IMR-90 (cell line): ENCODE data around the gene CD8B2. TPM values are rescaled to one million over a fixed set of nuclear protein-coding genes. Genes with fewer than 3 reads are reported as not detected.
"Not testable (repeated sequence)": the region's sequence is repeated elsewhere in the genome, so short reads cannot be mapped to it uniquely, and the experiment has no call there.

Experiments
- ATAC-seq: fragments of 200-7000 bp; cut with Tn5 transposase; 2 replicates; pipeline ENCODE4 v1.9.1; 2020; ENCODE audit warnings: low read depth, mild to moderate bottlenecking, moderate library complexity
- BruUV-seq: library from RNA; stranded (reverse); fragments of 400-500 nt; replicated peaks from 2 replicates; lab custom pipeline; 2021; lab: Mats Ljungman, UMichigan
- CTCF ChIA-PET: fragments of 300-600 bp; formaldehyde crosslinking; extraction: SDS; loops from one replicate; lab custom pipeline; 2021; ENCODE audit warnings: antibody characterized with exemption; lab: Yijun Ruan, JAX
- POLR2A ChIA-PET: fragments of 300-600 bp; sonication (Branson Sonifier 250); formaldehyde crosslinking; loops from one replicate; lab custom pipeline; 2022; ENCODE audit warnings: antibody characterized with exemption; ENCODE audit not compliant: unreplicated experiment; lab: Charles Lee
- DNase-seq: peaks from one replicate; pipeline ENCODE4 v3.0.0; 2013
- H2AFZ ChIP-seq: replicated peaks from 2 replicates; pipeline ENCODE3; 2013; ENCODE audit warnings: low read length, mild to moderate bottlenecking; ENCODE audit not compliant: poor library complexity
- H2AK5ac ChIP-seq: 2 replicates; pipeline ENCODE4 v1.6.1; 2013; ENCODE audit warnings: low read depth, low read length, inconsistent platforms
- H2AK9ac ChIP-seq: replicated peaks from 2 replicates; pipeline ENCODE3; 2013; ENCODE audit warnings: mild to moderate bottlenecking, low read depth, low read length, moderate library complexity; ENCODE audit not compliant: poor library complexity
- H2BK120ac ChIP-seq: 2 replicates; pipeline ENCODE4 v1.6.1; 2013; ENCODE audit warnings: low read depth, low read length, inconsistent platforms
- H2BK15ac ChIP-seq: 3 replicates; pipeline ENCODE4 v1.6.1; 2013; ENCODE audit warnings: low read depth, low read length, inconsistent platforms
- H2BK20ac ChIP-seq: 2 replicates; pipeline ENCODE4 v1.6.1; 2013; ENCODE audit warnings: low read depth, mild to moderate bottlenecking, inconsistent platforms, low read length, moderate library complexity
- H2BK5ac ChIP-seq: 2 replicates; pipeline ENCODE4 v1.6.1; 2013; ENCODE audit warnings: mild to moderate bottlenecking, low read depth, low read length, inconsistent platforms; ENCODE audit not compliant: poor library complexity, severe bottlenecking
- H3K14ac ChIP-seq: replicated peaks from 2 replicates; pipeline ENCODE4 v1.6.1; 2013; ENCODE audit warnings: low read depth, low read length, inconsistent platforms
- H3K18ac ChIP-seq: 2 replicates; pipeline ENCODE4 v1.6.1; 2013; ENCODE audit warnings: low read depth, low read length, control low read depth
- H3K23ac ChIP-seq: 2 replicates; pipeline ENCODE4 v1.6.1; 2013; ENCODE audit warnings: low read depth, low read length, inconsistent platforms
- H3K27ac ChIP-seq: 2 replicates; pipeline ENCODE4 v1.5.1; 2013; ENCODE audit warnings: mild to moderate bottlenecking, control low read depth, low read length; ENCODE audit not compliant: insufficient read depth
- H3K27me3 ChIP-seq: 2 replicates; pipeline ENCODE4 v1.6.1; 2013; ENCODE audit warnings: low read length; ENCODE audit not compliant: control insufficient read depth, insufficient read depth
- H3K36me3 ChIP-seq: 2 replicates; pipeline ENCODE4 v1.6.1; 2013; ENCODE audit warnings: low read length, mixed read lengths; ENCODE audit not compliant: control insufficient read depth, insufficient read depth
- H3K4ac ChIP-seq: 2 replicates; pipeline ENCODE4 v1.6.1; 2013; ENCODE audit warnings: low read depth, low read length, inconsistent platforms
- H3K4me1 ChIP-seq: 2 replicates; pipeline ENCODE4 v1.6.1; 2013; ENCODE audit warnings: low read length, mixed read lengths; ENCODE audit not compliant: control insufficient read depth, insufficient read depth
- H3K4me2 ChIP-seq: 2 replicates; pipeline ENCODE4 v1.6.1; 2013; ENCODE audit warnings: low read depth, mild to moderate bottlenecking, control low read depth, low read length, moderate library complexity
- H3K4me3 ChIP-seq: 2 replicates; pipeline ENCODE4 v1.5.1; 2013; ENCODE audit warnings: low read depth, mild to moderate bottlenecking, control low read depth, low read length, moderate library complexity; ENCODE audit not compliant: insufficient read depth
- H3K56ac ChIP-seq: 2 replicates; pipeline ENCODE4 v1.6.1; 2013; ENCODE audit warnings: low read length, inconsistent platforms; ENCODE audit not compliant: insufficient read depth; ENCODE audit errors: extremely low read depth
- H3K79me1 ChIP-seq, 2 experiments: 2 replicates each; pipeline ENCODE4 v1.6.1; 2013; ENCODE audit warnings: low read length in 2 of 2, inconsistent platforms in 1 of 2, low read depth in 1 of 2
- H3K9ac ChIP-seq: 2 replicates; pipeline ENCODE4 v1.6.1; 2013; ENCODE audit warnings: low read depth, low read length, control low read depth
- H3K9me1 ChIP-seq: 2 replicates; pipeline ENCODE4 v1.6.1; 2013; ENCODE audit warnings: low read length, inconsistent platforms; ENCODE audit not compliant: insufficient read depth
- H3K9me3 ChIP-seq: 2 replicates; pipeline ENCODE4 v1.6.1; 2013; ENCODE audit warnings: low read length; ENCODE audit not compliant: control insufficient read depth, insufficient read depth
- H4K20me1 ChIP-seq: 2 replicates; pipeline ENCODE4 v1.6.1; 2013; ENCODE audit warnings: low read length, inconsistent platforms; ENCODE audit not compliant: insufficient read depth
- H4K5ac ChIP-seq: 2 replicates; pipeline ENCODE4 v1.6.1; 2013; ENCODE audit warnings: mild to moderate bottlenecking, low read depth, low read length, control low read depth
- H4K8ac ChIP-seq, 2 experiments: 2 replicates each; pipeline ENCODE4 v1.6.1; 2013; ENCODE audit warnings: low read depth in 2 of 2, low read length in 2 of 2, control low read depth in 1 of 2, inconsistent platforms in 1 of 2
- H4K91ac ChIP-seq: 2 replicates; pipeline ENCODE4 v1.6.1; 2013; ENCODE audit warnings: low read depth, low read length, inconsistent platforms; ENCODE audit not compliant: insufficient read depth
- WGBS, 2 experiments: methylation state at CpG; one replicate each; pipeline versions ENCODE4 v1.1.5 to v1.1.7; 2013; ENCODE audit warnings: missing lambda C conversion rate in 2 of 2; ENCODE audit not compliant: insufficient read length in 1 of 2; ENCODE audit errors: extremely low coverage in 2 of 2; 5-methylcytosine and 5-hydroxymethylcytosine counted together
- dilution Hi-C: fragments of 300-500 bp; cut with HindIII; formaldehyde crosslinking; loops from one replicate; pipeline ENCODE4 v1.14.3; 2018; ENCODE audit warnings: low sequenced_read_pairs; ENCODE audit not compliant: unreplicated experiment
- in situ Hi-C: fragments of 300-500 bp; cut with MboI; formaldehyde crosslinking; loops from 3 replicates; pipeline ENCODE4 v1.14.3; 2019; ENCODE audit warnings: low sequenced_read_pairs, inconsistent platforms, mixed read lengths
- intact Hi-C: fragments of 100-400 bp; cut with micrococcal nuclease; formaldehyde crosslinking; loops from 2 replicates; pipeline ENCODE4 v1.10.0; 2022
- polyA plus RNA-seq, 3 experiments: library from polyadenylated mRNA; depleted of rRNA; stranded (reverse); fragments of >200 nt; gene quantifications; 2 replicates each; pipeline ENCODE4 v1.2.3, GENCODE V29; 2012; ENCODE audit warnings: low replicate concordance in 1 of 3
- total RNA-seq: library from RNA; depleted of rRNA; stranded (reverse); fragments of >200 nt; gene quantifications from 2 replicates; pipeline ENCODE4 v1.2.3, GENCODE V29; 2012

The CD8B2 gene
- total and polyA plus RNA-seq, 2 of the 4 experiments (the other 2 are of a cell fraction): not detected

- H3K4ac ChIP-seq, intact Hi-C loops, CTCF ChIA-PET, H3K23ac ChIP-seq, BruUV-seq, H2AFZ ChIP-seq, H3K4me1 ChIP-seq, H4K5ac ChIP-seq, H2BK120ac ChIP-seq, H3K9ac ChIP-seq, POLR2A ChIA-PET, H3K79me1 ChIP-seq, dilution Hi-C loops, H3K9me1 ChIP-seq, H3K56ac ChIP-seq, H3K36me3 ChIP-seq, H3K4me2 ChIP-seq, H3K4me3 ChIP-seq, H4K20me1 ChIP-seq, H2BK5ac ChIP-seq, H2BK20ac ChIP-seq, H3K9me3 ChIP-seq, H3K14ac ChIP-seq, in situ Hi-C loops, H4K91ac ChIP-seq, H3K27ac ChIP-seq, DNase-seq, H4K8ac ChIP-seq, ATAC-seq, H2BK15ac ChIP-seq, H3K27me3 ChIP-seq, H2AK5ac ChIP-seq, H3K18ac ChIP-seq, H2AK9ac ChIP-seq: not testable (repeated sequence)
- WGBS, 2 experiments: no CpG with 5 or more reads among the region's 5 CpGs
Observed at GRCh38 chr2:106513391-106513790, 26.2 kb downstream of the CD8B2 start.
